Cardiac fibroblast (primary cell): Measurements from ENCODE around the gene KRTAP13-1.

Experiments used
- DNase-seq, 2 donors: peaks; one replicate each; pipeline versions ENCODE4 v3.0.0 to v3.0.0-alpha.2; 2010; ENCODE audit warnings: low read depth in 2 of 2
- H3K4me3 ChIP-seq, 2 donors: replicated peaks in 1 of 2; 1 replicate in 1 of 2; 2 replicates in 1 of 2; pipeline ENCODE4 v1.5.1; 2011; ENCODE audit warnings: low read depth in 2 of 2, low read length in 2 of 2, mild to moderate bottlenecking in 2 of 2, moderate library complexity in 1 of 2
- TF ChIP-seq, protein P1 (sequence below): IDR thresholded peaks from one replicate; pipeline ENCODE4 v1.5.1; 2011; ENCODE audit warnings: low read depth, mild to moderate bottlenecking, low read length, inconsistent platforms

KRTAP13-1 gene

DNA sequence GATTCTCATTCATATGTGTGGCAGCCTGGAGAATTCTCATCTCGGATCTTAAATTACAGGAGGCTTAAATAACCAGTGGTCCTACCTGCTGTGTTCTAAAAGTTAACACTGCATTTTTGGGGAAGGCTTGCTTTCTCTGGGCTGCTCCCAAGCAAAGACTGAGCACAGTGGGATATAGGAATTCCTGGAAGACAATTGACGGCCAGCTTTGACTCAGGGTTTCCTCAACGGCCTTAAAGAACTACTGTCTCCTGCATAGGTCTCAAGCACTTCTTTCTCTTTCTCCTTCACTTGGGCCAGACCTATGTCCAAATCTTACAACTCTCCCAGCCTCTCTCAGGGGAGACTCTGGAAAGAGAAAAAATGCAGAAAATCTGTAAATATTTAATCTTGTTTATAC, 30.9 kb downstream of the KRTAP13-1 start:
- TF ChIP-seq, protein P1, sequence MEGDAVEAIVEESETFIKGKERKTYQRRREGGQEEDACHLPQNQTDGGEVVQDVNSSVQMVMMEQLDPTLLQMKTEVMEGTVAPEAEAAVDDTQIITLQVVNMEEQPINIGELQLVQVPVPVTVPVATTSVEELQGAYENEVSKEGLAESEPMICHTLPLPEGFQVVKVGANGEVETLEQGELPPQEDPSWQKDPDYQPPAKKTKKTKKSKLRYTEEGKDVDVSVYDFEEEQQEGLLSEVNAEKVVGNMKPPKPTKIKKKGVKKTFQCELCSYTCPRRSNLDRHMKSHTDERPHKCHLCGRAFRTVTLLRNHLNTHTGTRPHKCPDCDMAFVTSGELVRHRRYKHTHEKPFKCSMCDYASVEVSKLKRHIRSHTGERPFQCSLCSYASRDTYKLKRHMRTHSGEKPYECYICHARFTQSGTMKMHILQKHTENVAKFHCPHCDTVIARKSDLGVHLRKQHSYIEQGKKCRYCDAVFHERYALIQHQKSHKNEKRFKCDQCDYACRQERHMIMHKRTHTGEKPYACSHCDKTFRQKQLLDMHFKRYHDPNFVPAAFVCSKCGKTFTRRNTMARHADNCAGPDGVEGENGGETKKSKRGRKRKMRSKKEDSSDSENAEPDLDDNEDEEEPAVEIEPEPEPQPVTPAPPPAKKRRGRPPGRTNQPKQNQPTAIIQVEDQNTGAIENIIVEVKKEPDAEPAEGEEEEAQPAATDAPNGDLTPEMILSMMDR = no peak
- H3K4me3 ChIP-seq = no peak overlapping the region
- DNase-seq = no peak

DNA sequence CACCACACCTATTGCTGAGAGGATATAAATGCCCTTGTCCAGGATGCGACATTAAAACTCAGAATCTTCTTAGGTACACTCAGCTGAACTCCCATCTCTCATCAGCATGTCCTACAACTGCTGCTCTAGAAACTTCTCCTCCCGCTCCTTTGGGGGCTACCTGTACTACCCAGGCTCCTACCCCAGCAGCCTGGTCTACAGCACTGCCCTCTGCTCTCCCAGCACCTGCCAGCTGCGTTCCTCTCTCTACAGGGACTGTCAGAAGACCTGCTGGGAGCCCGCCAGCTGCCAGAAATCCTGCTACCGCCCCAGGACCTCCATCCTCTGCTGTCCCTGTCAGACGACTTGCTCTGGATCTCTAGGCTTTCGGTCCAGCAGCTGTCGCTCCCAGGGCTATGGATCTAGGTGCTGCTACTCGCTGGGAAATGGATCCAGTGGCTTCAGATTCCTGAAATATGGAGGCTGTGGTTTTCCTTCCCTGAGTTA, 34.4 kb downstream of the KRTAP13-1 start, which contains the start of gene KRTAP13-4:
Gene KRTAP13-4 (plus strand): TSS at position 51 of the 486 bp plus-strand sequence. CDS start 56 bp downstream, at position 107.
- no peak within 1 kb of the TSS for H3K4me3 ChIP-seq
- no peak for DNase-seq
- TF ChIP-seq, protein P1 = no peak

DNA sequence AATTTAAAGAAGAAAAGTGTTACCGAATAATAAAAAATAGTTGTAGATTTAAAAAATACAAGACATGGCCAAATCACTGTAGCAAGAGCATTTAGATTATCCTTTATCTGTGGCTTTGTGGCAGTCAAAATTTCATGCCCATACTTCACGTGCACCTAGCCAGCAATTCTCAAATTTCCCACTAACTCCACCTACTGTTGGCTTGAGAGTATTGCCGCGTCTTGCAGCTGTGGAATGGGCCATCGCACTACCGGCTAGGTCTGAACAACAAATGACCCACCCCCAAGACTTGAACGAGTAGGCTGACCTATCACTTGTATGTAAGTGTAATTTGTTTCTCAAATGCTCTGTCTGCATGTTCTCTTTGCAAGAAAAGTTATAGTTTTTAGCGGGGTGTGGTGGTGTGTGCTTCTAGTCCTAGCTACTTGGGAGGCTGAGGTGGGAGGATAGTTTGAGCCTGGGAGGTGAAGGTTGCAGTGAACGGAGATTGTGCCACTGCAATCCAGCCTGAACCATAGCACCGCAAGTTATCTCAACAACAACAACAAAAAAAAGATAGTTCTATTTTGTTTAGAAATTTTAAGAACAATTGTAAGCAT, 38.3 kb downstream of the KRTAP13-1 start:
- peak; percentile 41 to 47 for DNase-seq
- TF ChIP-seq, protein P1 = peak; percentile 52
- no peak overlapping the region for H3K4me3 ChIP-seq

DNA sequence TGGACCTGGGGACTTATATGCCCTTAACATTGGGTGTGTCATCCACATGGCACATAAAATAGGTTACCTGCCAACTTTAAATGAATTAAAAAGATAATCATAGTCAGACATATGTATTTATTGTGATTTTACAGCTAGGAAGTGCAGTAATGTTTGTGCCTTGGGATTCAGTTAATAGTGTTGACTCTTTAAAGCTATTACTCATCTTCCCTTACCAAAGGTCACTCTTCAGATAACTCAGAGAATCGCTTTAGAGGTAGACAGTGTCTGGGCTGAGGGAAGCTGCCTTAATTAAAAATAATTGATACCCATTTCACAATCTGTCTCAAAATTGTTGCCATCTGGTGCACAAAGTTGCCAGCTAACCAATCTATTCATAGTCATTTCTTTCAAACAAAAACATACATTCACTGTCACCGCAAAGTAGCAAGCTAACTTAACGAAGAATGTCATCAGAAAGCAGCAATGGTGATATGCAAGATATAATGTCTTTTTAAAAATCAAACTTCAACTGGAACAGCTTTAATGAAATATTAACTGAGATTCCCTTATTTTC, 41.3 kb downstream of the KRTAP13-1 start:
- no peak overlapping the region for H3K4me3 ChIP-seq
- TF ChIP-seq, protein P1 = no peak
- DNase-seq = no peak

DNA sequence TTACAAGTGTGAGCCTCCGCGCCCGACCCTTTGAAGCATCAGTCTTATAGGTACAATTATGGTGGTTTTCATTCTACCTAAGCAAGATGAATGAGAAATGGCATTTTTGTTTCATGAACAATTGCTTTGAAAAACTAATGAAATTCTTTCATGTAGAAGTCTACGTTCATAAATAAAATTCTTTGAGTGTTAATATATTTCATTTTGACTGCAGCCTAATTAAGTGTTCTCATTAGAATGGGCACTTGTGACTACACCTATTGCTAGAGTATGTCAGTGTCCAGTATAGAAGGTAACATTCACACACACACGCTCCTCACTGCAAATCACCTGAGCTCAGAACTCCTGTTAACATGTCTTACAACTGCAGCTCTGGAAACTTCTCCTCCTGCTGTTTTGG, 44.1 kb downstream of the KRTAP13-1 start, which contains the start of gene KRTAP15-1:
Gene KRTAP15-1 (plus strand): TSS at position 301 of the 400 bp plus-strand sequence. CDS start 53 bp downstream, at position 354.
- TF ChIP-seq, protein P1 = no peak
- H3K4me3 ChIP-seq = no peak within 1 kb of the TSS
- no peak for DNase-seq

DNA sequence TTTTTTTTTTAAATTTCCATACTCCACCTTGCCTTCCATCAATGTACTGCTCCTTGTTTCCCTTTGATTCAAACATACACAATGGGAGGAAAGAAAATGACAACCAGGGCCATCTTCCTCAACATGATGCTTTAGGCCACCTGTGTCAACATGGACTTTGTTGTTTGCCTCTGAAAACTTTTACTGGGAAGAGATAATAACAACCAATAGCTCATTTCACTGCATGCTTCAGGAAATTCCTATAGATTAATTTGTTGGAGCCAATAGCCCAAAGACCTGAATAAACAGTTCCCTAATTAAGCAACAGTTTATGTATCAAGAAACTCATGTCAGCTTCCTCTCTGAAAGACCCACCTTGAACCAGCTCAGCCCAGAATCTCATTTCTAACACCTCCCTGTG, 47.4 kb downstream of the KRTAP13-1 start:
- no peak overlapping the region for H3K4me3 ChIP-seq
- TF ChIP-seq, protein P1 = no peak
- DNase-seq = no peak
